DOHH2 (cell line): ENCODE measurements around the gene PRR30.

Experiments
- H3F3A ChIP-seq: fragments of 200-600 bp; sonication (generic), shearing (Covaris generic); 2 replicates; pipeline ENCODE4 v1.6.0; 2016; ENCODE audit warnings: antibody characterized with exemption, mild to moderate bottlenecking; ENCODE audit not compliant: control insufficient read depth, insufficient read depth
- H3K27ac ChIP-seq: fragments of 200-600 bp; sonication (generic); 2 replicates; pipeline ENCODE4 v1.5.1; 2014; ENCODE audit warnings: low read depth, mild to moderate bottlenecking, low read length, moderate library complexity
- H3K27me3 ChIP-seq: fragments of 200-600 bp; sonication (generic); 2 replicates; pipeline ENCODE4 v1.6.1; 2014; ENCODE audit warnings: mild to moderate bottlenecking, low read length, mixed read lengths; ENCODE audit not compliant: control insufficient read depth
- H3K36me3 ChIP-seq: fragments of 200-600 bp; sonication (generic); 2 replicates; pipeline ENCODE4 v1.6.1; 2014; ENCODE audit warnings: mild to moderate bottlenecking, low read length, moderate library complexity, mixed read lengths; ENCODE audit not compliant: control insufficient read depth
- H3K4me1 ChIP-seq: fragments of 200-600 bp; sonication (generic); 2 replicates; pipeline ENCODE4 v1.6.1; 2014; ENCODE audit warnings: mild to moderate bottlenecking, low read length, mixed read lengths; ENCODE audit not compliant: control insufficient read depth
- H3K4me2 ChIP-seq: fragments of 200-600 bp; sonication (generic); 2 replicates; pipeline ENCODE4 v1.6.0; 2014; ENCODE audit warnings: mild to moderate bottlenecking, low read length, moderate library complexity
- H3K4me3 ChIP-seq: fragments of 200-600 bp; sonication (generic); 2 replicates; pipeline ENCODE4 v1.5.1; 2014; ENCODE audit warnings: mild to moderate bottlenecking, low read length, mixed read lengths
- H3K79me2 ChIP-seq: fragments of 200-600 bp; sonication (generic); 2 replicates; pipeline ENCODE4 v1.6.1; 2014; ENCODE audit warnings: mild to moderate bottlenecking, low read length, mixed read lengths; ENCODE audit not compliant: control insufficient read depth
- H3K9me2 ChIP-seq: fragments of 200-600 bp; sonication (generic); replicated peaks from 2 replicates; pipeline ENCODE4 v1.6.1; 2014; ENCODE audit warnings: mild to moderate bottlenecking, low read length, mixed read lengths; ENCODE audit not compliant: control insufficient read depth
- H3K9me3 ChIP-seq: fragments of 200-600 bp; sonication (generic); 2 replicates; pipeline ENCODE4 v1.6.1; 2014; ENCODE audit warnings: antibody characterized with exemption, low read length, mixed read lengths; ENCODE audit not compliant: control insufficient read depth, insufficient read depth
- H4K20me1 ChIP-seq: fragments of 200-600 bp; sonication (generic); 2 replicates; pipeline ENCODE4 v1.6.0; 2014; ENCODE audit warnings: low read depth, mild to moderate bottlenecking, antibody characterized with exemption, low read length, moderate library complexity; ENCODE audit not compliant: control insufficient read depth, insufficient read depth
- CTCF ChIP-seq: fragments of 200-600 bp; sonication (generic); IDR thresholded peaks from one replicate; pipeline ENCODE4 v1.5.1; 2014; ENCODE audit warnings: antibody characterized with exemption, mild to moderate bottlenecking, low read depth, low read length; ENCODE audit not compliant: poor library complexity, severe bottlenecking
- EZH2phosphoT487 ChIP-seq: fragments of 200-600 bp; sonication (generic); IDR thresholded peaks from 2 replicates; pipeline ENCODE4 v1.6.1; 2017; ENCODE audit warnings: borderline replicate concordance, mild to moderate bottlenecking, antibody characterized with exemption, low read length, moderate library complexity, mixed read lengths

PRR30 gene

GRCh38 chr2:27138111-27138510 lies 1.1 kb downstream of the PRR30 start:
- Histone ChIP-seq H4K20me1 (no peaks in the 10 kb centered on the region; the same call in 1 of the 2 replicates), H3K9me3 (no peaks in the 10 kb centered on the region), H3K79me2 (peaks cover 13% of the 10 kb centered on the region), H3F3A (no peaks in the 10 kb centered on the region), H3K9me2 (no peaks in the 10 kb centered on the region), H3K36me3 (peaks cover 8% of the 10 kb centered on the region), H3K27ac (no peak overlapping the region), H3K27me3 (peaks cover 3% of the 10 kb centered on the region), H3K4me1 (peaks cover 14% of the 10 kb centered on the region), H3K4me3 (no peak overlapping the region), H3K4me2 (no peak overlapping the region)
- TF ChIP-seq EZH2phosphoT487 (no peak), CTCF (no peak)

- H3K4me2 ChIP-seq: no peak overlapping the region
- no peaks in the 10 kb centered on the region for H3F3A ChIP-seq
- TF ChIP-seq CTCF (no peak), EZH2phosphoT487 (no peak)
- peaks cover 17% of the 10 kb centered on the region for H3K4me1 ChIP-seq
- H3K4me3 ChIP-seq: no peak overlapping the region
- H3K9me2 ChIP-seq: no peaks in the 10 kb centered on the region
- H3K9me3 ChIP-seq: no peaks in the 10 kb centered on the region
- no peaks in the 10 kb centered on the region for H3K27me3 ChIP-seq
- H3K79me2 ChIP-seq: peaks cover 20% of the 10 kb centered on the region
- H3K27ac ChIP-seq: no peak overlapping the region
- H4K20me1 ChIP-seq: no peaks in the 10 kb centered on the region; the same call in 1 of the 2 replicates
- H3K36me3 ChIP-seq: peaks cover 15% of the 10 kb centered on the region
These were observed 1.8 kb downstream of the PRR30 start for GRCh38 chr2:27137322-27137935.

GRCh38 chr2:27136751-27137150 lies 2.5 kb downstream of the PRR30 start:
- peaks cover 22% of the 10 kb centered on the region for H3K79me2 ChIP-seq
- H3K4me1 ChIP-seq: peaks cover 17% of the 10 kb centered on the region
- peaks cover 22% of the 10 kb centered on the region for H3K36me3 ChIP-seq
- H3F3A ChIP-seq: no peaks in the 10 kb centered on the region
- H3K9me2 ChIP-seq: no peaks in the 10 kb centered on the region
- TF ChIP-seq CTCF (no peak), EZH2phosphoT487 (no peak)
- H3K27ac ChIP-seq: no peak overlapping the region
- no peak overlapping the region for H3K4me2 ChIP-seq
- no peaks in the 10 kb centered on the region; the same call in 1 of the 2 replicates for H4K20me1 ChIP-seq
- H3K9me3 ChIP-seq: no peaks in the 10 kb centered on the region
- no peak overlapping the region for H3K4me3 ChIP-seq
- no peaks in the 10 kb centered on the region for H3K27me3 ChIP-seq
